T47D (cell line): ENCODE results near the gene S100A11.

ENCODE experiments used
- DNase-seq, 2 experiments: peaks; one replicate each; pipeline versions ENCODE4 v3.0.0 to v3.0.0-alpha.2; 2011 to 2012; ENCODE audit warnings: low read depth in 1 of 2, low spot score in 1 of 2
- JUND ChIP-seq: IDR thresholded peaks from 2 replicates; pipeline ENCODE4 v1.6.1; 2012; ENCODE audit warnings: low read depth
- in situ Hi-C: cut with HindIII; loops from 2 replicates; pipeline ENCODE4 v1.10.0; 2016; ENCODE audit warnings: low sequenced_read_pairs, low pct_unique_long_range_greater_than_20kb

Gene S100A11

DNA sequence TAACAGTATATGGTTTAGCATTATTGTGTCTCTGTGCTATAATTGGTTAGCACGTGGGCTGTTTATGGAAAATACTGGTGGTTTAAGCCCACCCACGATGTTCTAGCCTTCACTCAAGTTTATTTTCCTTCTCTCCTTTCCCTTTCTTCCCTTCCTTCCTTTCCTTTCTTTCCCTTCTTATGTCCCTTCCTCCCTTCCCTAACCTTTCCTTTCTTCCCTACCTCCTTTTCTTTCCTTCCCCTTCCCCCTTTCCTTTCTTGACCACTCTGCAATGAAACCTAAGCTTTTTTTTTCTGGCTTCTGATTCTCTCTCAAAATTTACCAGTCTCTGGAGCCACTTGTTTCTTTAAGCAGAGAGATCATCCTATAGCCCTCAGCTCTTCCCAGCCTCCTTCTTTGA, 29.8 kb downstream of the S100A11 start:
- in situ Hi-C loops, result no loop called here
- TF ChIP-seq JUND, result no peak
- DNase-seq, result no peak

- no peak for DNase-seq
- in situ Hi-C loops, result no loop called here
- TF ChIP-seq JUND, result no peak
Observed at GRCh38 chr1:152005360-152005912, 31.4 kb downstream of the S100A11 start.

DNA sequence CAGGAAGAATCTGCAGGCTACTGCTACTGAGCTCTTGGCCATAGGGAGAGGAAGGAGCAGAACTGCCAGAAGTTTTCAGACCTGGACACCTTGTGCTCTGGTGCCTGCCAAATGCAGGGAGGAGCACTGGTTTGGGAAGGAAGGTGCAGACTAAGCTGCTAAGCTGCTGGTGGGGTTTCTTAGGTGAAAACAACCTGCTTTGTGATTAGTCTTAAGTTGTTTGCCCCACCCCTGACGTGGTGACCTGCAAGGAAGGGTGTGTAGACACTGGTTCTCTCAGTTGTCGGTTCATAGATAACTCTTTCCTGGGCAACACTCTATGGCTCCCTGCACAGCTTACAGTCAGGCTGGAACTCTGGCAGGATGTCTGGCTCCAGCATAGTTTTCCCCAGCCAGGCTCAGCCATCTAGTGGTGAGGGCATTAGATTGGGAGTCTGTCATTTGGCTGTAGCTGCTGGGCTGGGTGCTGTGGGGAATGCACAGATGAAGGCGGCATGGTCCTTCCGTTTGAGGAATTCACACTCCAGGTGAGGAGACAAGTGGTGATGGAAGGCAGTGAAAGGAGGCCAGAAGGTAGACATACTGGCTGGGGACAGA, 32.9 kb downstream of the S100A11 start:
- DNase-seq, result peak in 1 of 2 experiments; percentile 69
- in situ Hi-C loops, result no loop called here
- TF ChIP-seq JUND, result no peak

GRCh38 chr1:152002960-152003359, 33.8 kb downstream of the S100A11 start:
- no peak for DNase-seq
- in situ Hi-C loops, result no loop called here

GRCh38 chr1:152001631-152002584, 34.9 kb downstream of the S100A11 start:
- no peak for TF ChIP-seq JUND
- peak; percentile 59 to 94 for DNase-seq
- in situ Hi-C loops, result no loop called here

More at GRCh38 chr1:152002960-152003359, 33.8 kb downstream of the S100A11 start:
- no peak for TF ChIP-seq JUND

DNA sequence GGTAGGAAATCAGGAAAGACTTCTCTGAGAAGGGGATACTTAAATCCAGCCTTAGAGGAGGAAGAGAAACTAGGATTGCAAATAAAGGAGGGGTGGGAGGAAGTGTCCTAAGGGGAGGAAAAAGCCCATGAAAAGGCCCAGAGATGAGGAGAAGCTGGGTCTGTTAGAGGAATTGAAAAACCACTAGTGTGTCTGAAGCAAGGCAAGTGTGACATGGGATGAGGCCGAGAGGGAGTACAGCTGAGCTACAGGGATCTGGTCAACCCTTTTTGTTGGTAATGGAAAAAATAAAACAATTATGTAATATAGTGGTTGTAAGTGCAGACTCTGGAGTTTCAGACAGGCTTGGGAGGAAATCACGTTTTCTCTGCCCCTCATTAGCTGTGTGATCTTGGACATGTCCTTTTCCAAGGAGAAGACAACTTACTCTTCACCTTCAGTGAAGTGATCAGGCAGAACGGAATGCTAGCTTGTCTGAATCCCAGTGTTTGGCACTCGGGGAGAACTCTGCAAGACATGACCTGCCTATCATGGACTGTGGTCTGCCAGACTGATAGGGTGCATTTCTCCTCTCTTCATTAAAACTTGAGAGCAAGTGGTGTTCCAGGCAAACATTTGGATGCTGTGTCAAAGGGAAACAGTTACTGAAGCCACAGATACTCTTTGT, 35.7 kb downstream of the S100A11 start:
- in situ Hi-C loops, result no loop called here
- DNase-seq, result no peak
- TF ChIP-seq JUND, result no peak

GRCh38 chr1:151998611-151999362, 38.0 kb downstream of the S100A11 start:
- DNase-seq, result peak in 1 of 2 experiments; percentile 72
- TF ChIP-seq JUND, result no peak
- in situ Hi-C loops, result no loop called here

- in situ Hi-C loops, result no loop called here
- no peak for TF ChIP-seq JUND
- DNase-seq, result no peak
Observed at GRCh38 chr1:151997284-151997570, 39.6 kb downstream of the S100A11 start.

DNA sequence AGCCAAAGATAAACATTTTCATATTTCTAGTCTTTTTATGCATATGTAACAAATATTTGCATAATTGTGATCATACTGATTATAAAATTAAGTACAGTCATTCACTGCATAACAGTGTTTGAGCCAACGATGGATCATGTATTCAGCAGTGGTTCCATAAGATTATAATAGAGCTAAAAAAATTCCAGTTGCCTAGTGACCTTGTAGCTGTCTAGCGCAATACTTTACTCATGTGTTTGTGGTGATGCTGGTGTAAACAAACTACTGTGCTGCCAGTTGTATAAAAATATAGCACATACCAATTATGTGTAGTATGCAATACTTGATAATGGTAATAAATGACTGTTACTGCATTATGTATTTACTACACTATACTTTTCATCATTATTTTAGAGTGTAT, 41.0 kb downstream of the S100A11 start:
- DNase-seq, result no peak
- in situ Hi-C loops, result no loop called here
- no peak for TF ChIP-seq JUND

- DNase-seq, result peak in 1 of 2 experiments; percentile 51
- TF ChIP-seq JUND, result no peak
- in situ Hi-C loops, result no loop called here
Observed at GRCh38 chr1:151994956-151995355, 41.8 kb downstream of the S100A11 start.

DNA sequence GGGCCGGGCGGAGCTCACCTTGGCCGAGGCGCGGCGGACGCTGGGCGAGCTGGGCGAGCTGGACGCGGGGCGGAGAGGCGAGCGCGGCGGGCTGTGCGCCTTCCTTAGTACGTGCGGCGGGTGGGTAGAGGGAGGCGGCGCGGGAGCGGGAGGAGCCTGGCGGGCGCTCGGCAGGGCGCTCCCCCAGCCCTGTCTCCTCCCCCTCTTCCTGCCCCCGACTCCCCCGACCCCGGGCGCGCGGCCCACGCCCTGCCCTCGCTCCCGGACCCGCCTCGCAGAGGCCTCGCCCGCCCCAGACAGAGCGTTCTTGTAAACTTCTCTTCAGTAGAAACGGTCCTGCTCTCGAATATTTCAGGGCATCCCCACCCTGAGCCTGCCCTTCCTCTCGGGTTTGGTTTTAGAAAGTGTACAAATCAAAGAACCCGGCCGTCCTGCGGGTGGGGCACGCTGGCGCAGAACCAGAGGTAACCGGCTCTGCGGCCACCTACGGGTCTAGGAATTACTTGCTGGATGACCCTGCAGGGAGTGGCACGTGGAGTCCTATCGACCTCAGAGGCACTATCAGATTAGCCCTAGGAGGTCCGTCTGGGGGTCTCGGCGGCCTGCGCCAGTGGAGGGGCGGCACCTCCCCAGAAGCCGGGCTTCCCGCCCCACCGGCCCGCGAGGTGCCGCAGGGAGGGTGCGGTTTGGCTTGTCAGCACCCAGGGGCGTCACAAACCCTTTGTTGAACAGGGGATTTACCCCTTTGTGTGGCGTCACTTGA, 42.9 kb downstream of the S100A11 start, which contains the start of gene S100A10:
TSS of gene S100A10 (minus strand) at position 126 of the 763 bp plus-strand sequence. CDS start 7,629 bp downstream, outside the sequence.
- no peak for TF ChIP-seq JUND
- peak; percentile 63 to 88 for DNase-seq
- in situ Hi-C loops, result no loop called here
